ENCODE results near the gene MYO1C.

Gene MYO1C

DNA sequence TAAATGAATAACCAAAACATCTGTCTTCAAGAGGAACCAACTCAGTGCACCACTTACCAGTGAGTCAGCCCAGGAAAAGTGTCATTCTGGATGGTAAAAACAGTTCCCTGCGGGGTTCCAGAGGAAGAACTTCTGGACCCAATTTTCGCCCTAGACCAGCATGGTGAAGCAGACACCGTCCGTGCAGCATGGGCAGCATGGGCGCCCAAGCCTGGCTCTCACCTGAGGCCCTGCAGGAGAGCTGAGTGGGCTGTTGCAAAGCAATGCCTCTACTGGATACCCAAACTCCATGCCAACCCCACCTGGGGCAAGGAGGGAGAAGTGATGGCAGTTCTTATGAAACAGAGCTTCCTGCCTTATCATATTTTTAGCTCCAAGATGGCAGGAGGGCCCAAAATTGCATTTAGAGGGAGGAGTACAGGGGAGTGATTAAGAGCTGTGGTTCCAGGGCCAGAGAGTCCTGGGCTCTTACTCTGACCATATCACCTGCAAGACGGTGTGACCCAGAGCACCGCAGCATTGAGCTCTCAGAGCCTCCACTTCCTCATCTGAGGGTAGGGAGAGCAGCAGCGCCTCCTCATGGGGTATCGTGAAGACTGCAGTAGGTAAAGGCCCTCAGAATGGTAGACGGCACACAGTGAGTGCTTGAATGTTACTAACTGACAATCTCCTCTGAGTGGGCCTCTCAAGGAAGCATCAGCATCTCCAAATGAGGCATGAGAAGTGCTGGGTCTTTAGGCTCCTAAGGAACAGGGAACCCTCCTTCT is 40.5 kb upstream of the MYO1C start:
- TF ChIP-seq RAD21 (IDR thresholded peaks at IDR 0.05; ENCODE audit: low read depth) (peak; percentile 53), TCF12 (IDR thresholded peaks at IDR 0.05; ENCODE audit: low read depth) (no peak), ZBTB7A (IDR thresholded peaks at IDR 0.05; ENCODE audit: low read depth) (no peak), CEBPB (IDR thresholded peaks at IDR 0.05) (no peak), TAF1 (IDR thresholded peaks at IDR 0.05; ENCODE audit: low read depth) (no peak)

DNA sequence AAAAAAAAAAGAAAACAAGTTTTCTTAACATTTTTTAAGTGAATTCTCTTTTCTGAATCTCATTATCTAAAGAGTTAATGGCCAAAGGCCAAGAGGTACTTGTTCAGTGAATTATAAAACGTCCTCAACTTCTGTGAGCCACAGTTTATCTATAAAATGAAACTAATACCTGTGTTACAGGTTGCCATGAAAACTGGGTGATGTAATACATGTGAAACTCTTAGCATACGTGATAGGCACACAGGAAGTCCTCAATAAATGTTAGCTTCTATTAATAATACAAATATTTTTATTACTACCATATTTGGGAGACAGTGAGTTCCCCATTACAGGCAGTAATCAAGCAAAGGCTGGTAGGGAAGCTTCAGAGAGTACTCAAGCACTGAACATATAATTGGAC is 37.4 kb upstream of the MYO1C start:
- no peak for TF ChIP-seq EP300 (IDR thresholded peaks at IDR 0.05; ENCODE audit: borderline replicate concordance)
- TF ChIP-seq, protein P1, sequence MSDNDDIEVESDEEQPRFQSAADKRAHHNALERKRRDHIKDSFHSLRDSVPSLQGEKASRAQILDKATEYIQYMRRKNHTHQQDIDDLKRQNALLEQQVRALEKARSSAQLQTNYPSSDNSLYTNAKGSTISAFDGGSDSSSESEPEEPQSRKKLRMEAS (IDR thresholded peaks at IDR 0.05): no peak
- no peak for TF ChIP-seq EGR1 (IDR thresholded peaks at IDR 0.05)
- no peak for TF ChIP-seq FOXM1 (IDR thresholded peaks at IDR 0.05; ENCODE audit: borderline replicate concordance, low read depth)
- no peak for TF ChIP-seq TEAD4 (IDR thresholded peaks at IDR 0.05)
- TF ChIP-seq, protein P2, sequence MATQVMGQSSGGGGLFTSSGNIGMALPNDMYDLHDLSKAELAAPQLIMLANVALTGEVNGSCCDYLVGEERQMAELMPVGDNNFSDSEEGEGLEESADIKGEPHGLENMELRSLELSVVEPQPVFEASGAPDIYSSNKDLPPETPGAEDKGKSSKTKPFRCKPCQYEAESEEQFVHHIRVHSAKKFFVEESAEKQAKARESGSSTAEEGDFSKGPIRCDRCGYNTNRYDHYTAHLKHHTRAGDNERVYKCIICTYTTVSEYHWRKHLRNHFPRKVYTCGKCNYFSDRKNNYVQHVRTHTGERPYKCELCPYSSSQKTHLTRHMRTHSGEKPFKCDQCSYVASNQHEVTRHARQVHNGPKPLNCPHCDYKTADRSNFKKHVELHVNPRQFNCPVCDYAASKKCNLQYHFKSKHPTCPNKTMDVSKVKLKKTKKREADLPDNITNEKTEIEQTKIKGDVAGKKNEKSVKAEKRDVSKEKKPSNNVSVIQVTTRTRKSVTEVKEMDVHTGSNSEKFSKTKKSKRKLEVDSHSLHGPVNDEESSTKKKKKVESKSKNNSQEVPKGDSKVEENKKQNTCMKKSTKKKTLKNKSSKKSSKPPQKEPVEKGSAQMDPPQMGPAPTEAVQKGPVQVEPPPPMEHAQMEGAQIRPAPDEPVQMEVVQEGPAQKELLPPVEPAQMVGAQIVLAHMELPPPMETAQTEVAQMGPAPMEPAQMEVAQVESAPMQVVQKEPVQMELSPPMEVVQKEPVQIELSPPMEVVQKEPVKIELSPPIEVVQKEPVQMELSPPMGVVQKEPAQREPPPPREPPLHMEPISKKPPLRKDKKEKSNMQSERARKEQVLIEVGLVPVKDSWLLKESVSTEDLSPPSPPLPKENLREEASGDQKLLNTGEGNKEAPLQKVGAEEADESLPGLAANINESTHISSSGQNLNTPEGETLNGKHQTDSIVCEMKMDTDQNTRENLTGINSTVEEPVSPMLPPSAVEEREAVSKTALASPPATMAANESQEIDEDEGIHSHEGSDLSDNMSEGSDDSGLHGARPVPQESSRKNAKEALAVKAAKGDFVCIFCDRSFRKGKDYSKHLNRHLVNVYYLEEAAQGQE (IDR thresholded peaks at IDR 0.05; ENCODE audit: low read depth): no peak
- no peak for TF ChIP-seq NFIC (IDR thresholded peaks at IDR 0.05)
- no peak for TF ChIP-seq CREB1 (IDR thresholded peaks at IDR 0.05; ENCODE audit: low read depth)
- TF ChIP-seq ZBTB7A (IDR thresholded peaks at IDR 0.05; ENCODE audit: low read depth): no peak
- no peak for TF ChIP-seq RAD21 (IDR thresholded peaks at IDR 0.05; ENCODE audit: low read depth)
- no peak for TF ChIP-seq TCF12 (IDR thresholded peaks at IDR 0.05; ENCODE audit: low read depth)
- TF ChIP-seq YY1 (IDR thresholded peaks at IDR 0.05; ENCODE audit: low read depth): no peak
- no peak for TF ChIP-seq CEBPB (IDR thresholded peaks at IDR 0.05)
- TF ChIP-seq TAF1 (IDR thresholded peaks at IDR 0.05; ENCODE audit: low read depth): no peak

DNA sequence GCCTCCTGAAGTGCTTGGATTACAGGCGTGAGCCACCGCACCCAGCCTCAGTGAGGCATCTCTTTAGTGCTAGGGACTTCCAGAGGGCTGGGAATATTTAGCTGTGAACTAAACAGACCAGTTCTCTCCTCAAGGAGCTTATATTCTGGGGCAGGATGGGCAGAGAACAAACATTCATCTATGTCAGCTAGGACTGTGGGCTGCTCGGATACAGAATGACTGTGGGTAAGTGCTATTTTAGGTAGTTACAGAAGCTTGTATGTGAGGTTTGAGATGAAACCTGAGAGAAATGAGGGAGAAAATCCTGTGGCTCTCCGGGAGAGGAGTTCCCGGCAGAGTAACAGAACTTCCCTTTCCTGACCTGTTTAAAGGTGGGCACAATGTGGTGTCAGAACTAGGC is 30.1 kb upstream of the MYO1C start:
- TF ChIP-seq CEBPB (IDR thresholded peaks at IDR 0.05) (no peak), NFIC (IDR thresholded peaks at IDR 0.05) (no peak), TEAD4 (IDR thresholded peaks at IDR 0.05) (no peak), ZBTB7A (IDR thresholded peaks at IDR 0.05; ENCODE audit: low read depth) (no peak), TCF12 (IDR thresholded peaks at IDR 0.05; ENCODE audit: low read depth) (no peak), CREB1 (IDR thresholded peaks at IDR 0.05; ENCODE audit: low read depth) (no peak), TAF1 (IDR thresholded peaks at IDR 0.05; ENCODE audit: low read depth) (no peak), EP300 (IDR thresholded peaks at IDR 0.05; ENCODE audit: borderline replicate concordance) (no peak), EGR1 (IDR thresholded peaks at IDR 0.05) (no peak), RAD21 (IDR thresholded peaks at IDR 0.05; ENCODE audit: low read depth) (no peak), YY1 (IDR thresholded peaks at IDR 0.05; ENCODE audit: low read depth) (no peak)
- TF ChIP-seq, protein P2 (IDR thresholded peaks at IDR 0.05; ENCODE audit: low read depth): no peak
- TF ChIP-seq, protein P3, sequence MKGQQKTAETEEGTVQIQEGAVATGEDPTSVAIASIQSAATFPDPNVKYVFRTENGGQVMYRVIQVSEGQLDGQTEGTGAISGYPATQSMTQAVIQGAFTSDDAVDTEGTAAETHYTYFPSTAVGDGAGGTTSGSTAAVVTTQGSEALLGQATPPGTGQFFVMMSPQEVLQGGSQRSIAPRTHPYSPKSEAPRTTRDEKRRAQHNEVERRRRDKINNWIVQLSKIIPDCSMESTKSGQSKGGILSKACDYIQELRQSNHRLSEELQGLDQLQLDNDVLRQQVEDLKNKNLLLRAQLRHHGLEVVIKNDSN (IDR thresholded peaks at IDR 0.05): no peak
- TF ChIP-seq, protein P1 (IDR thresholded peaks at IDR 0.05): no peak

DNA sequence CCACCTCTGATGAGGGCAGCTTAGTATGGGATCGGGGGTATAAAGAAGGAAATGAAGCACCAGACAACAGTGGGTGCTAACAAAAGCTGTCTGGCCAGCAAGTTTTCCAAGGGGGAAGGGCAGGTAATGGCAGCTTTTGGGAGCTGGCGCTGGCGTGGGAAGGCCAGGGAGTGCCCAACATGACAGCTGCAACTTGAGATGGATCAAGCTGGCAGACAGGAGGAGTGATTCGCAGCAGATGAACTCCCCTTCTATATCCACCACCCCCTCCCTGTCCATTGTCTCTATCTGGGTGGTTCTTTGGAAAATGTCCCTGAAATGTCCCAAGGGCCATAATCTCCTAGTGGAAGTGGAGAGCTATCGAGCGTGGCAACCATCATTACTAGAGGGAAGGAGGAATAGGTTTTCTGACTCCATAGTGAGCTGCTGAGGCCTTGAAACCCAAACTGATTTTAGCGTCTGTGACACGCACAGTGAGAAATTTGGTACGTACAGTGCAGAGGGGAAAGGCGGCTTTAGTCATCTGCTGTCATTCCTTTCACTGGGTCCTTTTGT is 28.7 kb upstream of the MYO1C start:
- TF ChIP-seq YY1 (IDR thresholded peaks at IDR 0.05; ENCODE audit: low read depth) (no peak), NFIC (IDR thresholded peaks at IDR 0.05) (no peak)
- TF ChIP-seq, protein P3 (IDR thresholded peaks at IDR 0.05): no peak
- TF ChIP-seq, protein P2 (IDR thresholded peaks at IDR 0.05; ENCODE audit: low read depth): no peak
